ENCODE data around the gene CCDC200.
"Not testable (repeated sequence)": the region's sequence is repeated elsewhere in the genome, so short reads cannot be mapped to it uniquely, and the experiment has no call there.

The CCDC200 gene

GRCh38 chr17:43228020-43228782 is at the start of gene CCDC200:
CCDC200 (minus strand) TSS chr17:43228623; CDS start chr17:43228554, 69 bp downstream.
- DNase-seq: not testable (repeated sequence)

GRCh38 chr17:43272914-43273313 is 44.5 kb upstream of the CCDC200 start:
- not testable (repeated sequence) for DNase-seq

- not testable (repeated sequence) for DNase-seq
Observed at GRCh38 chr17:43272483-43272882, 44.1 kb upstream of the CCDC200 start.

GRCh38 chr17:43270552-43271504 is 42.4 kb upstream of the CCDC200 start:
- DNase-seq: not testable (repeated sequence)

GRCh38 chr17:43246456-43246855 is 18.0 kb upstream of the CCDC200 start:
- DNase-seq: not testable (repeated sequence)

GRCh38 chr17:43240596-43241352 is 12.4 kb upstream of the CCDC200 start:
- DNase-seq: not testable (repeated sequence)

- DNase-seq: not testable (repeated sequence)
Observed at GRCh38 chr17:43239597-43239996, 11.2 kb upstream of the CCDC200 start.

- DNase-seq: not testable (repeated sequence)
Observed at GRCh38 chr17:43233877-43234276, 5.5 kb upstream of the CCDC200 start, which contains the start of gene RNU2-1. RNU2-1 (minus strand) TSS chr17:43233977.

GRCh38 chr17:43233263-43233662 is 4.8 kb upstream of the CCDC200 start:
- not testable (repeated sequence) for DNase-seq

GRCh38 chr17:43232021-43232699 is 3.7 kb upstream of the CCDC200 start:
- DNase-seq: not testable (repeated sequence)

- not testable (repeated sequence) for DNase-seq
Observed at GRCh38 chr17:43231205-43232020, 3.0 kb upstream of the CCDC200 start.

- no peak for DNase-seq
Observed at GRCh38 chr17:43226393-43226792, 2.0 kb downstream of the CCDC200 start.

- no peak for DNase-seq
Observed at GRCh38 chr17:43224146-43224705, 4.2 kb downstream of the CCDC200 start.

GRCh38 chr17:43220511-43221125 is 7.8 kb downstream of the CCDC200 start:
- no peak for DNase-seq

- DNase-seq: no peak
Observed at GRCh38 chr17:43219746-43220380, 8.6 kb downstream of the CCDC200 start.

GRCh38 chr17:43219001-43219400 is 9.4 kb downstream of the CCDC200 start:
- DNase-seq: no peak

GRCh38 chr17:43217614-43218087 is 10.8 kb downstream of the CCDC200 start:
- no peak for DNase-seq

- DNase-seq: no peak
Observed at GRCh38 chr17:43216762-43217613, 11.4 kb downstream of the CCDC200 start.

GRCh38 chr17:43216369-43216761 is 12.1 kb downstream of the CCDC200 start:
- no peak for DNase-seq

All from 8988T (cell line).